ENCODE data around the gene PAEP.
"Not testable (repeated sequence)": the region's sequence is repeated elsewhere in the genome, so short reads cannot be mapped to it uniquely, and the experiment has no call there.

The PAEP gene

DNA sequence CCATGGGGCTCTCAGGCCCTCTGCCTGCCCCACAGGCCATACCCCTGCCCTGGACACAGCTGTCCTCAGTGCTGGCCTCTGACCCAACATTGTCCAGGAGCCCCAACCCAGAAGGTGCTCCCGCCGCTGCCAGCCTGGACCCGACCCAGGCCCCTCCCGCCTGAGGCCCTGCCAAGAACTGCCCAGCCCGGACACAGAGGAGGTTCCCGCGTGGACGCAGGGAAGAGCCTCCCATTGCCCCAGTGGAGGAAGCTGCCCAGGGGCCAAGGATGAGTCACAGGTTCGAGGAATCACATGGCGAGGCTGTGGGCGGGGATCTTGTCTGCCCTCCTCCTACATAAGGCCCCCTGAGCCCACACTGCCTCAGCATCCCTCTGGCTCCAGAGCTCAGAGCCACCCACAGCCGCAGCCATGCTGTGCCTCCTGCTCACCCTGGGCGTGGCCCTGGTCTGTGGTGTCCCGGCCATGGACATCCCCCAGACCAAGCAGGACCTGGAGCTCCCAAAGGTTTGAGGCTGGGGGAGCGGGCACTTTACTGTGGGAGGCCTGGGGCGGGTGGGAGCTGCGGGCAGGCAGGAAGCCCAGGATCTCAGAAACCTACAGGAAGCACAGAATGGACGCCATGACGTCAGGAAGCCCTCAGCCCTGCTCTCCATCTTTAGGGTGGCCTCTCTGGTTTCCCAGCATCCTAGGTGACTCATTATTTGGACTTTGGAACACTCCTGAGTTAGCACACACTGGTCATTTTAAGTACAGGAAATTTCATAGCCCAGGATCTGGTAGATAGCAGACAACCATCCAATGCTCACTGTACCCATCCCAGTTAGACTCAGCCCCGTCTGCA is at the start of gene PAEP:
Gene PAEP, plus strand, starts transcription at position 366 of the 844 bp plus-strand sequence.
- Histone ChIP-seq H3K9ac (ENCODE audit: low read length) (no peak within 1 kb of the TSS), H3K4me3 (ENCODE audit: low read length) (no peak within 1 kb of the TSS), H3K36me3 (ENCODE audit: control insufficient read depth, insufficient read depth, low read length) (no peaks in the 10 kb centered on the region), H3K4me1 (ENCODE audit: control insufficient read depth, insufficient read depth, low read length) (no peaks in the 10 kb centered on the region), H3K27me3 (ENCODE audit: control insufficient read depth, insufficient read depth, low read length) (no peaks in the 10 kb centered on the region), H3K9me3 (ENCODE audit: control insufficient read depth, low read length) (no peaks in the 10 kb centered on the region)

DNA sequence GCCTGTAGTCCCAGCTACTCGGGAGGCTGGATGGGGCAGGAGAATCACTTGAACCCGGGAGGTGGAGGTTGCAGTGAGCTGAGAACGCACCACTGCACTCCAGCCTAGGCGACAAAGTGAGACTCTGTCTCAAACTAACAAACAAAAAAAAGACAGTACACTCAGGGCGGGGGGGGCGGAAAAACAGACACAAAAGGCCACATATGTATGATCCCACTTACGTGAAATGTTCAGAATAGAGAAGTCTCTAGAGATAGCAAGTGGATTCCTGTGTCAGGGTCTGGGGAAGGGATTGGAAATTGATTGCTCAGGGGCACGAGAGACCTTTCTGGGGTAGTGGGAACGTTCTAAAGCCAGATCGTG is 49.3 kb upstream of the PAEP start:
- Histone ChIP-seq H3K9ac (ENCODE audit: low read length) (no peak overlapping the region), H3K4me3 (ENCODE audit: low read length) (no peak overlapping the region), H3K4me1 (ENCODE audit: control insufficient read depth, insufficient read depth, low read length) (no peaks in the 10 kb centered on the region), H3K9me3 (ENCODE audit: control insufficient read depth, low read length) (no peaks in the 10 kb centered on the region), H3K36me3 (ENCODE audit: control insufficient read depth, insufficient read depth, low read length) (no peaks in the 10 kb centered on the region), H3K27me3 (ENCODE audit: control insufficient read depth, insufficient read depth, low read length) (no peaks in the 10 kb centered on the region)

DNA sequence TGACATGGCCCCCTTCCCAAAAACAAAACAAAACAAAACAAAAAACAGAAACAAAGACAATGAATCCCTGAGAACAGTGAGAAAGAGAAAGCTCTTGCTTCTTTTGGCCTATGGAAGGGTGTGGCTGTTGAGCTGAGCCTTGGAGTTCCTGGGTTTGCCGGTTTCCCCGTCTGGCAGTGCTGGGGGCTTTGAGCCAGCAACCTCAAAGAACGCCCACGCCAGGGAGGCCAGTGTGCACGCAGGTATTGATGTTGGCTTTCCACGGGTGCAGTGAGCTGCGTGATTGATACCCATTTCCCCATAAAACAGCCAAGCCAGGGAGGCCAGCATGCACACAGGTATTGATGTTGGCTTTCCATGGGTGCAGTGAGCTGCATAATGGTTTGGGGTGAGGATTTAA is 48.7 kb upstream of the PAEP start:
- Histone ChIP-seq H3K9ac (ENCODE audit: low read length) (no peak overlapping the region), H3K4me3 (ENCODE audit: low read length) (no peak overlapping the region), H3K27me3 (ENCODE audit: control insufficient read depth, insufficient read depth, low read length) (no peaks in the 10 kb centered on the region), H3K4me1 (ENCODE audit: control insufficient read depth, insufficient read depth, low read length) (no peaks in the 10 kb centered on the region), H3K36me3 (ENCODE audit: control insufficient read depth, insufficient read depth, low read length) (no peaks in the 10 kb centered on the region), H3K9me3 (ENCODE audit: control insufficient read depth, low read length) (no peaks in the 10 kb centered on the region)

DNA sequence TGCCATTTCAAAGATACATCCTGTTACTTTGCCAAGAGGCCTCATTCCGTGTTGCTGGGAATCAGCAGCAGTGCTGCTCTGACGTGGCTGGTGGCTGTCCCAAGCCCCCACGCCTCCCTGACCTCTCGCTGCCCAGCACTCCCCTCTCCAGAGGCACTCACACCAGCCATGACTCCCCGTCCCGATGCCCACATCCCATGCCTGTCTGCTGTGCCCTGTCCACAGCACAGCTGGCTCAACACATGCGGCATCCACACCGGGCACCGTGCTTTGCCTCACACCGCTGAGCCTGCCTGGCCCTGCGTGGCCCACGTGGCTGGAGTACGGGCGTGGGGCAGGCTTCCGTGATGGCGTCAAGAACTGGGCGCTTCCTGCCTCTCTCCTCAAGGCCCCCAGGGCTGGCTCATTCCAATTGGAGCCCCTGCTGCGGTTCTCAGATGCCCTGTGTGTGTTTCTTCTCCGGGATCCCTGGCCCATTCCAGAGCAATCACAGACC is 48.2 kb upstream of the PAEP start:
- Histone ChIP-seq H3K4me1 (ENCODE audit: control insufficient read depth, insufficient read depth, low read length) (no peaks in the 10 kb centered on the region), H3K36me3 (ENCODE audit: control insufficient read depth, insufficient read depth, low read length) (no peaks in the 10 kb centered on the region), H3K9me3 (ENCODE audit: control insufficient read depth, low read length) (no peaks in the 10 kb centered on the region), H3K9ac (ENCODE audit: low read length) (no peak overlapping the region), H3K27me3 (ENCODE audit: control insufficient read depth, insufficient read depth, low read length) (no peaks in the 10 kb centered on the region), H3K4me3 (ENCODE audit: low read length) (no peak overlapping the region)

GRCh38 chr9:135513906-135514305 is 47.6 kb upstream of the PAEP start:
- H3K4me3 ChIP-seq (ENCODE audit: low read length); H3K4me1 ChIP-seq (ENCODE audit: control insufficient read depth, insufficient read depth, low read length); H3K27me3 ChIP-seq (ENCODE audit: control insufficient read depth, insufficient read depth, low read length); H3K9ac ChIP-seq (ENCODE audit: low read length); H3K36me3 ChIP-seq (ENCODE audit: control insufficient read depth, insufficient read depth, low read length); H3K9me3 ChIP-seq (ENCODE audit: control insufficient read depth, low read length): not testable (repeated sequence)

- H3K4me3 ChIP-seq (ENCODE audit: low read length), result no peak overlapping the region
- H3K36me3 ChIP-seq (ENCODE audit: control insufficient read depth, insufficient read depth, low read length), result no peaks in the 10 kb centered on the region
- H3K9me3 ChIP-seq (ENCODE audit: control insufficient read depth, low read length), result no peaks in the 10 kb centered on the region
- H3K9ac ChIP-seq (ENCODE audit: low read length), result no peak overlapping the region
- H3K4me1 ChIP-seq (ENCODE audit: control insufficient read depth, insufficient read depth, low read length), result no peaks in the 10 kb centered on the region
- H3K27me3 ChIP-seq (ENCODE audit: control insufficient read depth, insufficient read depth, low read length), result no peaks in the 10 kb centered on the region
These were observed 47.0 kb upstream of the PAEP start for GRCh38 chr9:135514342-135515082.

GRCh38 chr9:135515083-135515951 is 46.2 kb upstream of the PAEP start:
- no peak overlapping the region for H3K9ac ChIP-seq (ENCODE audit: low read length)
- no peak overlapping the region for H3K4me3 ChIP-seq (ENCODE audit: low read length)
- no peaks in the 10 kb centered on the region for H3K9me3 ChIP-seq (ENCODE audit: control insufficient read depth, low read length)
- H3K36me3 ChIP-seq (ENCODE audit: control insufficient read depth, insufficient read depth, low read length), result no peaks in the 10 kb centered on the region
- no peaks in the 10 kb centered on the region for H3K4me1 ChIP-seq (ENCODE audit: control insufficient read depth, insufficient read depth, low read length)
- no peaks in the 10 kb centered on the region for H3K27me3 ChIP-seq (ENCODE audit: control insufficient read depth, insufficient read depth, low read length)

DNA sequence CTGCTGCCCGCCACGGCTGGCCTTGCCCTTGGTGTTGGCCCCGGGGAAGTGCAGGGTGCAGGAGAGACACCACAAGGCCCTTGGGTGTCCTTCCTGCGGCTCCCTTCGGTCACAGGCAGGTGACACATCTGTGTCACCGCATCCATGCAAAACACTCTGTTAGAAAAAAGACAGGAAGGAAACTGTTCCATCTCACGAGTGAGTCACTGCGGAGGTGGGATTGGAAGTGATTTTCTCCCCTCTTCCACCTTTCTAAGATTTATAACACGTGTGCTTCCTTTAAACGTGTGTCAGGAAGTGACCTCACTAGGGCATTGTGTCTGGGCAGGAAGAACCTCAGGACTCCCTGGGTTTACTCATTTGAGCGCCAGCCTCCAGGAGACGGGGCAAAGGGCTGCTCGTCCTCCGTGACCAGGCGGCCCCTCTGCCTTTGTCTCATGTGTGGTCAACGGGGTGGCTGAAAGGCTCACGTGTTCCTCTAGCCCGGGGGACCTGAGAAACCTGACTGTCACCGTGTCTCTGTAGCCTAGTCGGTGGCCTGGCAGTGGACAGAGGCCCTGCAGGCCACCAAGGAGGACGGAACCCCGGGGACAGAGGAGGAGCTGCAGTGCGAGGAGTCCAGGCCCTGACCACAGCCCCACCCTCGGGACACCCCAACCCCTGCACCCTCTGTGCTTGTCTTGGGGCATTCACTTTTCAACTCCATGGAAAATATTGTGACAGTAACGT is 45.3 kb upstream of the PAEP start:
- H3K36me3 ChIP-seq (ENCODE audit: control insufficient read depth, insufficient read depth, low read length), result no peaks in the 10 kb centered on the region
- no peaks in the 10 kb centered on the region for H3K4me1 ChIP-seq (ENCODE audit: control insufficient read depth, insufficient read depth, low read length)
- no peak overlapping the region for H3K4me3 ChIP-seq (ENCODE audit: low read length)
- no peaks in the 10 kb centered on the region for H3K9me3 ChIP-seq (ENCODE audit: control insufficient read depth, low read length)
- no peaks in the 10 kb centered on the region for H3K27me3 ChIP-seq (ENCODE audit: control insufficient read depth, insufficient read depth, low read length)
- no peak overlapping the region for H3K9ac ChIP-seq (ENCODE audit: low read length)

- Histone ChIP-seq H3K36me3 (ENCODE audit: control insufficient read depth, insufficient read depth, low read length) (no peaks in the 10 kb centered on the region), H3K4me3 (ENCODE audit: low read length) (no peak overlapping the region)
These were observed 44.1 kb upstream of the PAEP start for GRCh38 chr9:135517407-135517822.

DNA sequence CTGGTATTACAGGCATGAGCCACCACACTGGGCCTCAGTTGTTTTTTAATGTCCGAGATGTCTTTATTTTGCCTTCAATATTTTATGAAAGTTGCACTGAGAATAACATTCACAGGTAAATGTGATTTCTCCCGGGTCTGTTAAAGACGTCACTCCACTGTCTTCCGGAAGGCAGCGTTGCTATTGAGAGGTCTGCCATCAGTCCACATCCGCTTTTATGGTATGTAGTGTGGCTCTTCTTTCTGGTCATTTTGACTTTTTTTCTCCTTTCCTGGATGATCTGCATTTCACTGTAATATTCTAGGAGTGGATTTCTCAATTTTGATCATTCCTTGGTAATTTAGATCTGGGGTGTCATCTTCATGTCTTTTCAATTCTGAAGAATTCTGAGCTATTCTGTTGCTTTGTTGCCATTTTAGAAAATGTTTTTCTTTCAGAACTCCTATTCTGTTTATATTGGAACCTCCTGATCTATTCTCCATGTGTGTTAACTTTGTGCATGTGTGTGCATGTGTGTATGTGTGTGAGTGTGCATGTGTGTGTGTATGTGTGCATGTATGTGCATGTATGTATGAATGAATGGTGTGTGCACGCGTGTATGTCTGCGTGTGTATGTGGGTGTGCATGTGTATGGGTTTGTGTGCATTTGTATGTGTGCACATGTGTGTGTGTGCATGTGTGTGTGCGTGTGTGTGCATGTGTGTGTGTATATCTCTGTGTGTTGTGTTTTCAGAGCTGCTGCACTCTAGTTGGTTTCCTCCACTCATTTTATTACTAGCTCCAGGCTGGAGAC is 42.2 kb upstream of the PAEP start:
- Histone ChIP-seq H3K36me3 (ENCODE audit: control insufficient read depth, insufficient read depth, low read length) (no peaks in the 10 kb centered on the region), H3K9me3 (ENCODE audit: control insufficient read depth, low read length) (no peaks in the 10 kb centered on the region), H3K9ac (ENCODE audit: low read length) (no peak overlapping the region), H3K4me1 (ENCODE audit: control insufficient read depth, insufficient read depth, low read length) (no peaks in the 10 kb centered on the region), H3K27me3 (ENCODE audit: control insufficient read depth, insufficient read depth, low read length) (no peaks in the 10 kb centered on the region), H3K4me3 (ENCODE audit: low read length) (no peak overlapping the region)

More at GRCh38 chr9:135517407-135517822, 44.1 kb upstream of the PAEP start:
- H3K9me3 ChIP-seq (ENCODE audit: control insufficient read depth, low read length), result no peaks in the 10 kb centered on the region
- H3K4me1 ChIP-seq (ENCODE audit: control insufficient read depth, insufficient read depth, low read length), result no peaks in the 10 kb centered on the region
- H3K9ac ChIP-seq (ENCODE audit: low read length), result no peak overlapping the region
- H3K27me3 ChIP-seq (ENCODE audit: control insufficient read depth, insufficient read depth, low read length), result no peaks in the 10 kb centered on the region
